ENCODE data around the gene OR6V1. TPM values are rescaled to one million over a fixed set of nuclear protein-coding genes. Genes with fewer than 3 reads are reported as not detected.

OR6V1 gene
- total RNA-seq, 2 experiments from 2014 or later, result not detected

GRCh38 chr7:143003393-143004051 is 48.6 kb upstream of the OR6V1 start:
- BruUV-seq (replicated peaks), result no TSS peak
- no peaks in the 10 kb centered on the region for H3K79me2 ChIP-seq (ENCODE audit: insufficient read depth, low read depth, low read length)
- H2AFZ ChIP-seq (ENCODE audit: low read length), result peak overlapping the region; percentile 77; the same call in 1 of the 2 replicates
- H3K36me3 ChIP-seq (ENCODE audit: insufficient read depth, low read length), result no peaks in the 10 kb centered on the region
- ChIA-PET CTCF (ENCODE audit: unreplicated experiment) (interaction anchor here (0.6 to 1.6 kb wide), 6 partner anchors 13 to 400 kb away, joined by 3 to 6 read pairs (median 4); no protein-coding TSS in a partner anchor), POLR2A (interaction anchor here (0.5 kb wide), 1 partner anchor 1044 kb away, joined by 3 read pairs; no protein-coding TSS in a partner anchor)
- peak; percentile 95 for TF ChIP-seq CTCF (conservative IDR thresholded peaks at IDR 0.05; ENCODE audit: low read length)
- no peak for TF ChIP-seq EZH2phosphoT487 (IDR thresholded peaks at IDR 0.05; ENCODE audit: borderline replicate concordance, low read depth, low read length)
- peak; percentile 59 for DNase-seq (ENCODE audit: low spot score)
- no peaks in the 10 kb centered on the region for H3K9me3 ChIP-seq (ENCODE audit: low read length)
- H3K4me1 ChIP-seq (ENCODE audit: insufficient read depth, low read length, poor library complexity, severe bottlenecking), result peaks cover 15% of the 10 kb centered on the region
- peak overlapping the region; percentile 23; the same call in 1 of the 2 replicates for H3K4me2 ChIP-seq (ENCODE audit: low read length)
- H4K20me1 ChIP-seq (ENCODE audit: insufficient read depth, low read length), result no peaks in the 10 kb centered on the region
- intact Hi-C loops (cut with micrococcal nuclease; ENCODE audit: unreplicated experiment), result loop anchor here (1.0 to 2.0 kb wide), 3 partner anchors 123 to 371 kb away; no protein-coding TSS in a partner anchor
- H3K4me3 ChIP-seq (ENCODE audit: low read depth, low read length, poor library complexity, severe bottlenecking), result no peak overlapping the region
- no peak overlapping the region for H3K27ac ChIP-seq (ENCODE audit: low read depth, low read length, poor library complexity, severe bottlenecking)
- H3K9me2 ChIP-seq (ENCODE audit: insufficient read depth, low read length), result no peaks in the 10 kb centered on the region

GRCh38 chr7:143005632-143006260 is 46.4 kb upstream of the OR6V1 start:
- Histone ChIP-seq H2AFZ (ENCODE audit: low read length) (peak overlapping the region; percentile 21; the same call in 1 of the 2 replicates), H3K9me2 (ENCODE audit: insufficient read depth, low read length) (no peaks in the 10 kb centered on the region), H3K4me1 (ENCODE audit: insufficient read depth, low read length, poor library complexity, severe bottlenecking) (peaks cover 20% of the 10 kb centered on the region), H3K4me3 (ENCODE audit: low read depth, low read length, poor library complexity, severe bottlenecking) (no peak overlapping the region), H4K20me1 (ENCODE audit: insufficient read depth, low read length) (no peaks in the 10 kb centered on the region), H3K9me3 (ENCODE audit: low read length) (no peaks in the 10 kb centered on the region), H3K79me2 (ENCODE audit: insufficient read depth, low read depth, low read length) (no peaks in the 10 kb centered on the region), H3K36me3 (ENCODE audit: insufficient read depth, low read length) (no peaks in the 10 kb centered on the region), H3K4me2 (ENCODE audit: low read length) (peak overlapping the region; percentile 6; the same call in 1 of the 2 replicates), H3K27ac (ENCODE audit: low read depth, low read length, poor library complexity, severe bottlenecking) (no peak overlapping the region)
- intact Hi-C loops (cut with micrococcal nuclease; ENCODE audit: unreplicated experiment), result no loop called here
- BruUV-seq (replicated peaks), result no TSS peak
- DNase-seq (ENCODE audit: low spot score), result no peak
- no peak for TF ChIP-seq CTCF (conservative IDR thresholded peaks at IDR 0.05; ENCODE audit: low read length)
- TF ChIP-seq EZH2phosphoT487 (IDR thresholded peaks at IDR 0.05; ENCODE audit: borderline replicate concordance, low read depth, low read length), result no peak
- ChIA-PET CTCF (ENCODE audit: unreplicated experiment) (interaction anchor here (2.7 kb wide), 1 partner anchor 210 kb away, joined by 15 read pairs; no protein-coding TSS in a partner anchor), POLR2A (interaction anchor here (0.6 to 1.4 kb wide), 4 partner anchors 9 to 213 kb away, joined by 3 to 5 read pairs (median 3); no protein-coding TSS in a partner anchor)
